WI38 (cell line): Measurements from ENCODE around the gene CNTF.
"Not testable (repeated sequence)": the region's sequence is repeated elsewhere in the genome, so short reads cannot be mapped to it uniquely, and the experiment has no call there.

Experiments
- H3K4me3 ChIP-seq: 2 replicates; pipeline ENCODE4 v1.5.1; 2011; ENCODE audit warnings: low read depth, mild to moderate bottlenecking, control low read depth, low read length
- CTCF ChIP-seq: IDR thresholded peaks from 2 replicates; pipeline ENCODE4 v1.5.1; 2012; ENCODE audit warnings: low read depth, mild to moderate bottlenecking, control low read depth, low read length

Gene CNTF

GRCh38 chr11:58622344-58622743, at the start of gene CNTF:
TSS of gene CNTF (plus strand) at chr11:58622665. CDS start at chr11:58622753, 88 bp downstream.
- TF ChIP-seq CTCF = no peak
- no peak within 1 kb of the TSS for H3K4me3 ChIP-seq

- H3K4me3 ChIP-seq = not testable (repeated sequence)
Measured at GRCh38 chr11:58572906-58573305, 49.6 kb upstream of the CNTF start.

- no peak for TF ChIP-seq CTCF
- H3K4me3 ChIP-seq = peak overlapping the region; percentile 8
Measured at GRCh38 chr11:58573451-58574104, 48.9 kb upstream of the CNTF start.

- peak overlapping the region; percentile 45 for H3K4me3 ChIP-seq
- no peak for TF ChIP-seq CTCF
Measured at GRCh38 chr11:58574881-58575280, 47.6 kb upstream of the CNTF start.

- H3K4me3 ChIP-seq = peak within 1 kb of the TSS; percentile 92
- TF ChIP-seq CTCF = no peak
Measured at GRCh38 chr11:58575377-58576020, 47.0 kb upstream of the CNTF start, which contains the start of gene LPXN. TSS of gene LPXN (minus strand) at chr11:58575856. CDS start at chr11:58575772, 84 bp downstream.

- H3K4me3 ChIP-seq = peak overlapping the region; percentile 92
- peak; percentile 9; the same call in 1 of the 2 replicates for TF ChIP-seq CTCF
Measured at GRCh38 chr11:58576887-58577471, 45.5 kb upstream of the CNTF start.

- H3K4me3 ChIP-seq = peak overlapping the region; percentile 92
- TF ChIP-seq CTCF = no peak
Measured at GRCh38 chr11:58577555-58578135, 44.8 kb upstream of the CNTF start.
